Ecto neural progenitor cell (in vitro differentiated cells): ENCODE measurements around the gene RSRC1.
"Not testable (repeated sequence)": the region's sequence is repeated elsewhere in the genome, so short reads cannot be mapped to it uniquely, and the experiment has no call there.

ENCODE experiments used
- DNase-seq: peaks from one replicate; pipeline ENCODE4 v3.0.0-alpha.2; 2018; ENCODE audit warnings: low spot score

RSRC1 gene

DNA sequence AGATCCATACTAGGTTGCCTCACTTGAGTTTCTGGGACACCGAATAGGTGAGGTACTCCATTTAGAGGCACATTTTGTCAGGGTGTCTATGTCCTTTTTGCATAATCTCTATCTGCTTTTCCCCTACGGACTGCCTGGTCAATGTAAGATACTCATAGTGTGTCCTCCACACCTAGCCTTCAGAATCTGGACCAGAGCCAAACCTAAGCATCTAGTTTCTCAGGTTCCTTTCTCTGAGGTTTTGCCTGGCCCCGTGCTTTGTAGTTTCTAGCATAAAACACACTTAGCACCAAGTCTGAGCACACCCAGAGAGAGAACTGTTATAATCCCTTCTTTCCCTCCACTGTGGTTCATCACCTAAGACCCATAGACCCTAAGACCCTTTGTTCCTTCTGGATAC lies 355.2 kb downstream of the RSRC1 start:
- no peak for DNase-seq

DNA sequence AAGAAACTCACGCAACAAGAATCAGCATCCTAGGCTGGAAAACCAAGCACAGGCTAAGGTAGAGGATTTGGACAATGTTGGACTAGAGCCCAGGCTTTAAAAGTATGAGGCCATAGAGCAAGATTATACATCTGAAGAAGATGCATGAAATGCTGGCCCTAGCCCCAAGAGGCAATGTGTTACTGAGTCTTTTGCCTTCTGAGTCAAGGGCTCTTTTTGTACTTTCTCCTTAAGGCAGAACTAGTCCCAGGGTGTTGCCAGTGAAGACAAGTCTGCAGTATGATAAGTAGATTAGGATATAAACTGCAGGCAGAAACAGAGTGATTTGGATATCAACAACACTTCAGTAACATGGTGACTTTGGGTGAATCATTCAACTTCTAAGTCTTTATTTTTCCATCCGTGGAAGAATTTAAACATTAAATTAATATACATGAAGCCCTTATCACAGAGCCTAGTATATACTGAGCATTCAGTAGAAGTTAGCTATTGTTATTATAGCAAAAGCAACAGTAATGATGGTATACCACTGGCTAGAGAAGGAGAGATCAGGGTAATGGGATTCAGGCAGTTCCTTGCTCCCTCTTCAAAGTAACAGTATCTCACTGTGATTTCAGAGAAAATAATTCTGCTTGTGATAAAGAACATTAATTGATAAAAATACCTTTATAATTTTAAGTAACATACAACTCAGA lies 361.2 kb downstream of the RSRC1 start:
- no peak for DNase-seq

DNA sequence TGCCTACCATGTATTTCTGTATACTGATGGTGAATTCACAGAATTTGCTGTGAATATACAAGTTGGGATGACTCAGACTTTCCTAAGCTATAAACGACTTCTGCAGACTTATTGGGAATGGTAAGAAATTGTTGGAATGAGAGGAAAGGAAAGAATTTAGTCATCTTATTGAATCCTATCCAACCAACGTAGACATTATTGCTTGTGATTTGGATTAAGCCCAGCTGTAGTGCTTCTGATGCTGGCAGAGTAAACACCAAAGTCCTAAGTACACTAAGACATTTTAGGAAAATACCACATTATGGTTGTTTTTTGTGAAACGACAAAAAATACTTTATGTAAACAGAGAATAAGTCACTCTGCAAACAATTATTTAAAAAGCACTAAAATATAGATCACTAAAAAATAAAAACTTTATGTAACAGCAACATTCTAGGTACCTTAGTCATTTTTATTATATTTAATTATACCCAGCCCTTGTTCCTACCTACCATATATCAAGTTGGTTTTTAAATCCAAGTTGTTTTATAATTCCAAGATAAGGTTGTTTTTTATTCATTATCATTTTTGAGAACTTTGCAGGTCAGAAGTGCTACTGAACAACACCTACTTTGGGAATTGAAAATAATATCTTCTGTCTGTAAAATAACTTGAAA lies 361.9 kb downstream of the RSRC1 start:
- DNase-seq, result no peak

DNA sequence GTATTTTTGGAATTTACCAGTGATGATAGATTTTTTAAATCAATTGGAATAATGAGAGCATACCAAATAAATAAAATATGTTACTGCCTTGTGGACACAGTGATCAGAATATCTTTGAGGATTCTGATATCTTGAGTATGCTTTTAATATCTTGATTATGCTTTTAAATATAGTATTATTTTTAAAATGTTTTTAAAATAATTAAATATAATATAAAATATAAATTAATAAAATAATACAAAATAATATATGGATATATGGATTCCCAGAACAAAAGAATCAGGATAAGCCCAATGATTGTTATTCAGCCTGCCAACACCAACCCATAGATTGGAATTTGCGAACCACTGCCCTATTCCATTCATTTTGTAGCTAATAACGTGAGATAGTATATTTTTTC lies 369.2 kb downstream of the RSRC1 start:
- DNase-seq, result no peak

DNA sequence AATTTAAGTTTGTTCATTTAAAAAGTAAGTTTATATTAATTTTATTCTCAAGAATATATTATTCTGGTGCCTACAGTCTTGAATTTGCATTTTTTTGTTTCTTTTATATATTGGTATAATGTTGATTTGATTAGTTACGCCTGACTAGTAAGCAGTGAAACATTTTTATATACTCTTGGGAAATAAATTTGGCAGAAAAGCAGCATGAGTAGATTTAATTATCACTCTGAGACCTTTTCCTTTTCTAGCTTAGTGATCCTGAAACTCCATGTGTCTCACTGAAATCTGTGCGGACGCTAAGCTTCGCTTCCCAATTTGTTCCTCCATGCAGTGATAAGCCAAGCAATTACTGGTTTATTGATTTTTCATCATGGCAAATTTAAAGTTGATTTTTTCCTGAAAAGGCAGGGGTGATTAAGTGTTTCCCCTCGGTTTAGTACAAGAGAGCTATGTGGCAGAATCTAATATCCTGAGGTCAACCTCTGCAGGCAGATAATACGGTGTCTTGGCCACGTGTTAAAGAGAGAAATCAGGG lies 373.9 kb downstream of the RSRC1 start:
- DNase-seq, result no peak

DNA sequence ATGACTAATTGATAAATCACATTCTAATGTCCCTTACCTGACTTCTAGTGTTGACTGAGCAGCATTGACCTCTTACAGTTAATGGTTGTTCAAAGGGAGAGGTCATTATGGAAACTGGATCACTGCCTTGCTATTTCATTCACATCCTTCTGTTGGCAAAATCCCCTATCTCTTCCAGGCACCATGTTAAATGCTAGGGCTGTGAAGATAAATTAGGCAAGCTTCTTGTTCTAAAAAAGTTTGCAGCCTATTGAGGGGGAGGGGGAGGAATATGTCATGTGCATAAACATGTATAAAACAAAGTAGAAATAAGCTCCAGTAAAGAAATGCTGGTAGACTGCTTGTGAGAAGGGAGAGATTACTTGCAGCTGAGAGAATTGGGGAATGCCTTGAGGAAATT lies 376.3 kb downstream of the RSRC1 start:
- no peak for DNase-seq

DNA sequence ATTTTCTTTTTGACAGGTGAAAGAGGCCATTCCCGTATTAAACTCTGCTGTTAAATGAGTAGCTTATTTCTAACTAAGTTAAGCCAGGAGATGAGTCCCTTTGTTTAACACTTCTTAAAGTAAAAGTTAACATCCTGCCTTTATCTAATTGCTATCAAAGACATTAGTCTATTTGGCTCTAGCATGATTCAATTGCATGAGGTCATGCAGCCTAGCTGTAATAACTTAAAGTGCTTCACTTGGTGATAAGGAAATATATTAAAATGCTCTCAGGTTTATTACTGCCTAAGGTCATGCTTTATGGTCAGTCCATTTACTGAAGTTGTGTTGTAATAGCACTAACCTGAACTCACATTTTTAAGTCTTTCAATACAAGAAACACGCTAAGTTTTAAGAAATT lies 378.8 kb downstream of the RSRC1 start:
- DNase-seq, result no peak

DNA sequence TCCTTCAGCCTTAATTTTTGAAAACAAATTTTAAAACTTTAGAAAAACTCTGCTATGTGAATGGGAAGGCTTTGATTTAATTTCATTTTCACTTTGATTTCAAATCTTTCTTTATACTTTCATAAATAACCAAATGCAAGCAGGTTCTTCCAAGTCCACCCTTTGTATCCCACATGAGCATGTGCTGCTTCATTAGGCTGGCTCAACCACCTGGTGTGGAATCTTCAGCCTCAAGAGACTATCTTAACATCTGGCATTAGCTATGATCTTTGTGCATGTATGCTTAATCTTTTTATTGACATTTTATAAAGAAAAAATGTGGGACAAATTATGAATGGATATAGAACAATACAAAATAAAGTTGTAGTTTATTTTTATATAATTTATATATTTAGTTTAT lies 379.3 kb downstream of the RSRC1 start:
- no peak for DNase-seq

DNA sequence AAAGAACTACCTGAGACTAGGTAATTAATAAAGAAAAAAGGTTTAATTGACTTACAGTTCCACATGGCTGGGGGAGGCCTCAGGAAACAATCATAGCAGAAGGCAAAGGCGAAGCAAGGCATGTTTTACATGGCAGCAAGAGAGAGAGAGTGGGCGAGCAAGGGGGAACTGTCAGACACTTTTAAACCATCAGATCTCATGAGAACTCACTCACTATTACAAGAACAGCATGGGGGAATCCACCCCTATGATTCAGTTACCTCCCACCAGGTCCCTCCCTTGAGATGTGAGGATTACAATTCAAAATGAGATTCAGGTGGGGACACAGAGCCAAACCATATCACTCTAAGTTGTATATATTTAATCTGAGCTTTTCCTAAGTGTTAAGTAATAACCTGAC lies 382.1 kb downstream of the RSRC1 start:
- no peak for DNase-seq

DNA sequence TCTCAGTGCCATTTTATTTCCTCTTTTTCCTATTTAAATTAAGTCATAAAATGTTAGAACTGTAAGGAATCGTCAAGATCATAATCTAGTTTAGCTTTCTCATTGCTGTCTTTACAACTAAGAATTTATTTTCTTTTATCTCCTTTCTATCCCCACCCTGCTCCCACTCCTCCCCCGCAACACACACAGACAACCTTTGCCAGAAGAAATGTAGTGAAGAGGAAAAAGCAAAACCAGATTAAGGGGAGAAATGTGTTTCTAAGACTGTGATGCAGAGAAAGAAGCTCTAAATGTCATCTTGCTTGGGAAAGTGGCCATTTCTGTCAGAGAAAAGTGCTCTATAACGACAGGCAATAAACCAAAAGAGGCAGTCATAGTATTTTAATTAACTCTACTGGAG lies 382.8 kb downstream of the RSRC1 start:
- no peak for DNase-seq

DNA sequence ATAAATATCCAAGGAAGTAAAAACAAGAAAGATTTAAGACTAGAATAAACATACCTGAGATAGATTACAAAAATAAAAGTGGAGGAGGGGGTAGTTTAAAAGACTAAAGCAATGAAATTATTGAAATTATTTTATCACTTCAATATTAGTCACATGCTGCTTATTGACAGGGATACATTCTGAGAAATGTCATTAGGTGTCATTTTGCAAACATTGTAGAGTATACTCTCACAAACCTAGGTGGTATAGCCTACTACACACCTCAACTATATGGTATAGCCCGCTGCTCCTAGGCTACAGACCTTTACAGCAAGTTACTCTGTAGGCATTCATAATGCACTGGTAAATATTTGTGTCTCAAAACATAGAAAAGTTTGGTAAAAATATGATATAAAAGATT lies 384.0 kb downstream of the RSRC1 start:
- DNase-seq, result no peak

DNA sequence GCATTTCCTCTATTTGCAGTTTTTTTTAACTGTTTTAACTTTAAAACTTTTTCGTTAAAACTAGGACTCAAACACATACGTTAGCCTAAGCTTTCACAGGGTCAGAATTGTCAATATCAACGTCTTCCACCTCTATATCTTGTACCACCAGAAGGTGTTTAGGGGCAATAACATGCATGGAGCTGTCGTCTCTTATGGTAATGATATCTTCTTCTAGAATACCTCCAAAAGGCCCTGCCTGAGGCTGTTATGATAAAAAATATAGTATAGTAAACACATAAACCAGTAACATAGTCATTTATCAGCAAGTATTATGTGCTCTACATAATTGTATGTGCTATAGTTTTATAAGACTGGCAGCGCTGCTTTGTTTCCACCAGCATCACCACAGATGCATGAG lies 384.8 kb downstream of the RSRC1 start:
- DNase-seq, result no peak

DNA sequence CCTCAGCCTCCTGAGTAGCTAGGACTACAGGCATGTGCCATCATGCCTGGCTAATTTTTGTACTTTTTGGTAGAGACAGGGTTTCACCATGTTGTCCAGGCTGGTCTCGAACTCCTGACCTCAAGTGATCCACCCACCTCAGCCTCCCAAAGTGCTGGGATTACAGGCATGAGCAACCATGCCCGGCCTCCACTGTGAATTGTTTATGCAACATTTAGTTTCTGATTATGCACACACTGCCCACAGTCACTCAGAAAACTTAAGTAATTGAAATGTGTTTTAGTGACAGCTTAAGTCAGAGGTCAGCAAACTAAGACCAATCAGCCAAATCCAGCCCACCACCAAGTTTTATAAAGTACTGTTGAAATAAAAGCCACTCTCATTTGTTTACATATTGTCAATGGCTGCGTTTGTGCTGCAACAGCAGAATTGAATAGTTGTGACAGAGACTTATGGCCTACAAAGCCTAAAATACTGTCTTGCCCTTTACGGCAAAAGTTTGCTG lies 385.6 kb downstream of the RSRC1 start:
- not testable (repeated sequence) for DNase-seq

DNA sequence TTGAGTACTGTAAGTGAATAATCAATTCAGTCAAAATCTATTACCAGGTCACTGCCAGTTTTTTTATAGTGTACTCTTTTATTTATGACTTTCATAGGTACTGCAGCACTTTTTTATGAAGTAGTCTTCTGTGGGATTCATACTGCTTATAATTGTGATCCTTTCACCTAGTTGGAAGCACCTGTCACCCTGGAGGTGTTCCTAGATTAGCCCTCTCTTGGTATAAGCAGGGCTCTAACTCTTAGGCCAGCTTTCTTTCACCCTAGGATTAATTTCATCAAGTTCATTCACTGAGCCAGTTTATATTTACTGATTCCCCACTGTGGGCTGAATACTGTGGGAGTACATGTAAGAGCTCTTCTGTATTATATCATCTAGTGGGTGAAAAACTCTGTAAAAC lies 395.2 kb downstream of the RSRC1 start:
- DNase-seq, result no peak

DNA sequence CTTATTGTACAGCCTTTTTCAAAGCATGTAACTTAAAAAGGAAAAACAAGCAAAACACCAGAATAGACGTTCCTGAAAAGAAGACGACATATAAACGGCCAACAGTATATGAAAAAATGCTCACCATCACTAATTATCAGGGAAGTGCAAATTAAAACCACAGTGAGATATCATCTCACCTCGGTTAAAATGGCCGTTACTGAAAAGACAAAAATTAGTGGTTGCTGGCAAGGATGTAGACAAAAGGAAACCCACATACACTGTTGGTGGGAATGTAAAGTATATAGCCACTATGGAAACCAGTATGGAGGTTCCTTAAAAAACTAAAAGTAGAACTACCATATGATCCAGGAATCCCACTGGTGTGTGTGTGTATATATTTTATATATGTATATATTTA lies 396.6 kb downstream of the RSRC1 start:
- no peak for DNase-seq

DNA sequence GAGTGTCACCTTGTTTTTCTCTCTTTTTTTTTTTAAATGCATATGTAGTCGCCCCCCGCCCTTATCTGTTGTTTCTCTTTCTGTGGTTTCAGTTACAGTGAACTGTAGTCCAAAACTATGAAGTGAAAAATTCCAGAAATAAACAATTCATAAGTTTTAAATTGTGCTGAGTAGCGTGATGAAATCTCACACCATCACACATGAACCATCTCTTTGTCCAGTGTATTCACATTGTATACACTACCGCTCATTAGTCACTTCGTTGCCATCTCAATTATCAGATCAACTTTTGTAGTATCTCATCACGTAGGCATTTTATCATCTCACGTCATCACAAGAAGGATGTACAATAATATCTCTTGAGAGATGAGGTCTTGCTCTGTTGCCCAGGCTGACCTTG lies 398.6 kb downstream of the RSRC1 start:
- no peak for DNase-seq

DNA sequence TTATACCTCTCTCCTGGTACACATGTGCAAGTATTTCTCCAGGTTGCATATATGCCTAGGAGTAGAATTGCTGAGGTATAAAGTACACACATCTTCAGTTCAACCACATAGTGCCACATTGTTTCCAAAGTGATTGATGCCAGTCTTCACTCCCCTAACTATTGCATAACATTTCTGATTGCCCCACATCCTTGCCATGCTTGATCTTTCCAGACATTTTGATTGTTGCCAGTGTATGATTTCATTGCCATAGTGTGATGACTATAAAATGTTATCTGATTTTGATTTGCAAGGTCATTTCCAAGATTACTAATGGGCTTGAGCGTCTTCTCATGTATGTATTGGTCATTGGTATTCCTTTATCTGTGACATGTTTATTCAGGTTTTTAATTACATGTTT lies 400.0 kb downstream of the RSRC1 start:
- DNase-seq, result no peak

DNA sequence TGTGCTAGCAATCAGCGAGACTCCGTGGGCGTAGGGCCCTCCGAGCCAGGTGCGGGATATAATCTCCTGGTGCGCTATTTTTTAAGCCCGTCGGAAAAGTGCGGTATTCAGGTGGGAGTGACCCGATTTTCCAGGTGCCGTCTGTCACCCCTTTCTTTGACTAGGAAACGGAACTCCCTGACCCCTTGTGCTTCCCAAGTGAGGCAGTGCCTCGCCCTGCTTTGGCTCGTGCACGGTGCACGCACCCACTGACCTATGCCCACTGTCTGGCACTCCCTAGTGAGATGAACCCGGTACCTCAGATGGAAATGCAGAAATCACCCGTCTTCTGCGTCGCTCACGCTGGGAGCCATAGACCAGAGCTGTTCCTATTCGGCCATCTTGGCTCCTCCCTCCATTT lies 406.8 kb downstream of the RSRC1 start:
- DNase-seq, result not testable (repeated sequence)

DNA sequence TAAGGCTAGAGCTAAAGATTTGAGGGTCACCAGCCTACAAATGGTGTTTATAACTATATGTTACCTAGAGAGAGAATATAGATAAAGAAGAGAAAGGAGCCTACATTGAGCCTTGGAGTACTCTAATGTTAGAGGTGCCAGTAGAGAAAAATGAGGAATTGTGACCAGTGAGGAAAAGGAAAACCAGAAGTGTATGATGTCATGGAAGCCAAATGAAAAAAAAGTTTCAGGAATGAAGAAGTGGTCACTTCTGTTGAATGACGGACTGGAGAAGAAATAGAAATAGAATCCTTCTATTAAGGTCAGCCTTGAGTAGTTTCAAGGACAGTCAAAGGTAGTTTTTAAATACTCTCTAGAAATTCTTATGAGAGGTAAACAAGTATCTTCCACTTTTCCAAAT lies 409.9 kb downstream of the RSRC1 start:
- no peak for DNase-seq

DNA sequence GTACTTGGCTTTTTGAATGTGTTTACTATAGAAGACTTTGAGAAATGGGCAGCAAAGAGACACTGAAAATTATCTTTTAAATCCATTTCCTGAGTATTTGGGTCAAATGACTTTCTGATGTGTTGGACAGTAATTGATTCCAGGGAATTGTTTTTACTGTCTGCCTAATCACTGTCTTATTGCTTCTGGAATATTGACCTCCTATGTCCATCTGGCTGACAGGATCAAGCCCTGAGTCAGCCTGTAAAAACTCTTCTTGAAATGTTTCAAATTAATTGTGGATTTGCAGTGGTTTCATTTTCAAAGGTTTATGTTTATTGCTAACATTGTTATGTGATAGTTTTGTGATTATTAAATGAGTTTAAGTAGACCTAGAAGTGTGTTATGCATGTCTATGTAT lies 410.5 kb downstream of the RSRC1 start:
- no peak for DNase-seq

DNA sequence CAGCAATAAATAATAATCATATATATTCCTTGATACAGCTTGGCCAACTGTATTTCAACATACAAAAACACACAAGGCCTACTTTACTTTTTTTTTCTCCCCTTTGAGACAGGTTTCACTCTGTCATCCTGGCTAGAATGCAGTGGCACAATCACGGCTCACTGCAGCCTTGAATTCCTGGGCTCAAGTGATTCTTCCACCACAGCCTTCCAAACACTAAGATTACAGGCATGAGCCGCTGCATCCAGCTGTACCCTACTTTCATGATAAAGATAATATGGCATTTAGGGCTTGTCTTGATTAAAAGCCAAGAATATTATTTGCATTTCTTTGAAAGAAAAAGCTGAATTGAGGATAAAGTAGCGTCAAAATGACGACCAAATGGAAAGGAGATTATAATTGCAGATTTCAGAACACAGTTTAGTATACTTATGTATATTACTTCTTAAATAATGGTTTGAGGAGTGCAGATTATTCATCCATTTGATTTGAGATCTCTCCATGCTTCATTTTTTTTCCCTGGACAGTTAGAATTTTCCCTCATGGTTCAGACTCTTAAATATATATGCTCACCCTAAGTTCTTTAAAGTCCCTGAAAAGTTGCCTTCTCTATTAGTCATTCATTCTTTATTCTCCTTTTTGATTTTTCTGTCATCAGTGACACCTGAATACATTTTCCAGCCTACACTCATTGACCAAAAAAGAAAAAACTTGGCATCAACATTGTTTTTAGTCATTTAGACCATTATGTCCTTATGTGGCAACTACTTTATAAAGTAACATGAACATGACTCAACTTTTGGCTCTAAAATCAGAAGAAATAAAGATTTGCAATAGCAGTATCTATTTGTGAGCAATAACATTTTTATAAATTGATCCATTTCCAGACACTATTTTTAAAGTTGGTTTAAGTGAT lies 412.6 kb downstream of the RSRC1 start:
- DNase-seq, result no peak

DNA sequence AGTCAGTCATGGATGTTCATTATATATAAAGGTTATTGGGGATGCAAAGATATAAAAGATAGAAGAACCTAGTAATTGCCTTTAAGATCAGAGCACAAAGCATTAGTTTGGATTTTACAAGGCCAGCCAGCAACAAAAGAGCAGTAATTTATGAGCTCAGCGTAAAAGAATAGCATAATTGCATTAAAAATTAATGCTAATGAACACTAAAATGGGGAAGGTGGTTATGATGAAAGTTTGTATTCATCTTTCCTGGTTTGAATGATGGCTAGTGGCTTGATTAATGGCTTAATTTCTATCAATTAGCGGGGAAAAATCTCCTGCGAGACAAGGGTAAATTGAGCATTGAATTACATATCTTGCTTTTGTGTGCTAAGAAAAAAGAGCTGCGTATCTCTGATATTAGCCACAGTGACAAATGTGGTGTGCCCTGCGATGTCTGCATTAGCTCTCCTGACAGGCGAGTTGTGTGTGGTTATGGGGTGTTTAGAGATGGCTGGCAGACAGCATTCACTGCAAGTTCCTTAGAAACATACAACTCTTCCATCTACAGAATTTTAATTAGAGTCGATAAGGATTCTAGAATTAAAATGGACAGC lies 418.3 kb downstream of the RSRC1 start:
- DNase-seq, result no peak
